Activated CD8-positive, alpha-beta T cell treated with anti-CD3 and anti-CD28 coated beads for 36 hours (primary cell): ENCODE measurements around the gene EYS. TPM values are rescaled to one million over a fixed set of nuclear protein-coding genes. Genes with fewer than 3 reads are reported as not detected.

Experiments
- ATAC-seq: fragments of 200-7000 bp; cut with Tn5 transposase; one replicate; pipeline ENCODE4 v1.10.0; 2021; ENCODE audit warnings: mild to moderate bottlenecking, moderate library complexity
- CTCF ChIA-PET: fragments of 350-600 bp; sonication (Branson Sonifier 250); formaldehyde crosslinking; loops from one replicate; lab custom pipeline; 2021; ENCODE audit warnings: antibody characterized with exemption; lab: Charles Lee
- POLR2A ChIA-PET: fragments of 350-600 bp; sonication (Branson Sonifier 250); formaldehyde crosslinking; loops from one replicate; lab custom pipeline; 2021; ENCODE audit warnings: antibody characterized with exemption; lab: Charles Lee
- DNase-seq: peaks from one replicate; pipeline ENCODE4 v3.0.0-alpha.2; 2020
- H3K27ac Mint-ChIP-seq: one replicate; pipeline ENCODE4 v1.8.0; 2021; ENCODE audit warnings: mild to moderate bottlenecking, mixed read lengths
- H3K27me3 Mint-ChIP-seq: one replicate; pipeline ENCODE4 v1.8.0; 2021; ENCODE audit warnings: mixed read lengths
- H3K36me3 Mint-ChIP-seq: one replicate; pipeline ENCODE4 v1.8.0; 2021; ENCODE audit warnings: low read depth, mixed read lengths
- H3K4me1 Mint-ChIP-seq: one replicate; pipeline ENCODE4 v1.8.0; 2021; ENCODE audit warnings: low read depth, mixed read lengths
- H3K4me3 Mint-ChIP-seq: one replicate; pipeline ENCODE4 v1.8.0; 2021; ENCODE audit warnings: mild to moderate bottlenecking, moderate library complexity, mixed read lengths
- H3K9me3 Mint-ChIP-seq: one replicate; pipeline ENCODE4 v1.8.0; 2021; ENCODE audit warnings: mixed read lengths
- intact Hi-C: fragments of 100-400 bp; cut with micrococcal nuclease; formaldehyde crosslinking; loops from one replicate; pipeline ENCODE4 v1.10.0; 2022
- total RNA-seq, 2 experiments: library from RNA; stranded (reverse); gene quantifications; one replicate each; pipeline ENCODE4 v1.2.3, GENCODE V29; 2021
- TF ChIP-seq, protein P1 (sequence below): fragments of 200-600 bp; IDR thresholded peaks from one replicate; pipeline ENCODE4 v1.8.0; 2022; ENCODE audit warnings: antibody characterized with exemption, mild to moderate bottlenecking

Gene EYS
- total RNA-seq, 2 experiments from 2014 or later = not detected

DNA sequence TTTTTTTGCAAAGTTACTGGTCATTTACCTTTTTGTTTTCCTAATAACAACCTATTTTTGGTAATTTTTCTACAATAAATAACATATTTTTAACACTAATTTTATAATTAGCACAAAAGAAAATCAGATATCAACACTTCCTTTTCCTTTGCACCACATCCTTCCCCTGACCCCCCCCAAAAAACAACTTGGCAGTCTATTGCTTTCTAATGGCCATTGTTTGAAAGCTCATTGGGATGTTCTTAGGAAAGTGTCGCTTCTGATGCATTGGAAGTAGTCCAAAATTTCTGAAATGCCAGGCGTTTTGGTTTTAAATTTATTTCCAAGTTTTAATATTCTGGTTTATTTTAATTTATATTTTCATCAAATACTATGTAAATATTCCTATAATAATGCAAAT is 407.8 kb downstream of the EYS start:
- no peaks in the 10 kb centered on the region for H3K4me1 Mint-ChIP-seq
- H3K27me3 Mint-ChIP-seq = no peaks in the 10 kb centered on the region
- H3K4me3 Mint-ChIP-seq = no peak overlapping the region
- H3K27ac Mint-ChIP-seq = no peak overlapping the region
- TF ChIP-seq, protein P1, sequence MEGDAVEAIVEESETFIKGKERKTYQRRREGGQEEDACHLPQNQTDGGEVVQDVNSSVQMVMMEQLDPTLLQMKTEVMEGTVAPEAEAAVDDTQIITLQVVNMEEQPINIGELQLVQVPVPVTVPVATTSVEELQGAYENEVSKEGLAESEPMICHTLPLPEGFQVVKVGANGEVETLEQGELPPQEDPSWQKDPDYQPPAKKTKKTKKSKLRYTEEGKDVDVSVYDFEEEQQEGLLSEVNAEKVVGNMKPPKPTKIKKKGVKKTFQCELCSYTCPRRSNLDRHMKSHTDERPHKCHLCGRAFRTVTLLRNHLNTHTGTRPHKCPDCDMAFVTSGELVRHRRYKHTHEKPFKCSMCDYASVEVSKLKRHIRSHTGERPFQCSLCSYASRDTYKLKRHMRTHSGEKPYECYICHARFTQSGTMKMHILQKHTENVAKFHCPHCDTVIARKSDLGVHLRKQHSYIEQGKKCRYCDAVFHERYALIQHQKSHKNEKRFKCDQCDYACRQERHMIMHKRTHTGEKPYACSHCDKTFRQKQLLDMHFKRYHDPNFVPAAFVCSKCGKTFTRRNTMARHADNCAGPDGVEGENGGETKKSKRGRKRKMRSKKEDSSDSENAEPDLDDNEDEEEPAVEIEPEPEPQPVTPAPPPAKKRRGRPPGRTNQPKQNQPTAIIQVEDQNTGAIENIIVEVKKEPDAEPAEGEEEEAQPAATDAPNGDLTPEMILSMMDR = no peak
- POLR2A ChIA-PET = no interaction called here
- H3K9me3 Mint-ChIP-seq = peaks cover 1% of the 10 kb centered on the region
- intact Hi-C loops = no loop called here
- no peaks in the 10 kb centered on the region for H3K36me3 Mint-ChIP-seq
- DNase-seq (no peak), ATAC-seq (no peak)
- CTCF ChIA-PET = no interaction called here

DNA sequence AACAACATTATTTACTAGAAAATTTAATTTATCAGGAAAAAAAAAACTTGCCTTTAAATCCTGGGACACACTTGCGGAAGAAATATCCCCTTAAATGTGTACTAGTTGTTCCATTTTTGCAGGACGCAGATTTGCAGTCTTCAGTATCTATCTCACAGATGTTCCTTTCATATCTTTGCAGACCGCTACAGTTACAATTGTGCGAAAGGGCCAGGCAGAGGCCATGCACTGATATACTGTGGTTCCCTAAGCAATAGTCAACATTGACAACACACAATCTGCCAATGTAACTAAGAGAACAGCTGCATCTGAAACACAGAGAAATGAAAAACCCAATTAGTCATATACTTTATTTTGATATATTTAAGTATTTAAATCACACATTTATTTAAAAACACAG is 411.2 kb downstream of the EYS start:
- POLR2A ChIA-PET = no interaction called here
- TF ChIP-seq, protein P1 = no peak
- peaks cover 11% of the 10 kb centered on the region for H3K9me3 Mint-ChIP-seq
- DNase-seq (no peak), ATAC-seq (no peak)
- no peaks in the 10 kb centered on the region for H3K4me1 Mint-ChIP-seq
- no peak overlapping the region for H3K4me3 Mint-ChIP-seq
- no peaks in the 10 kb centered on the region for H3K27me3 Mint-ChIP-seq
- H3K36me3 Mint-ChIP-seq = no peaks in the 10 kb centered on the region
- intact Hi-C loops = no loop called here
- CTCF ChIA-PET = no interaction called here
- no peak overlapping the region for H3K27ac Mint-ChIP-seq

DNA sequence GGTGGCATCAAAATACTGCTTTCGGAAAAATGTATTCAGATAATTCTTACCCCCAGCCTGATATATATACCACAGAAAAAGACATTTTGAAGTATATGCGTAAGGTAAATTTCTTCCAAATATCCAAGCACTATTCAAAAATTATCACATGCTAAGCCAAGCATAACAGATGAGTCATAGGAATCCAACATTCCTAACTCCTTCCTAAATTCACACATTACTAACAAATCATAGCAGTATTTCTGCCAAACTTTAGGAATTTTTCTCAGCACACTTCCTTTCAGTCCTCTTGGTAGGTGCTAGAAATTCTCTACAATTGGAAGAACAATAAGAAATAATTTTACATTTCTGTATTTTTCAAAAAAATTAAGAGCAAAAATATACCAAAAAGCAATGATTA is 417.5 kb downstream of the EYS start:
- ATAC-seq (no peak), DNase-seq (no peak)
- no peak overlapping the region for H3K4me3 Mint-ChIP-seq
- intact Hi-C loops = no loop called here
- TF ChIP-seq, protein P1 = no peak
- H3K36me3 Mint-ChIP-seq = no peaks in the 10 kb centered on the region
- ChIA-PET CTCF (no interaction called here), POLR2A (no interaction called here)
- H3K9me3 Mint-ChIP-seq = peaks cover 9% of the 10 kb centered on the region
- H3K27me3 Mint-ChIP-seq = no peaks in the 10 kb centered on the region
- no peak overlapping the region for H3K27ac Mint-ChIP-seq
- H3K4me1 Mint-ChIP-seq = no peaks in the 10 kb centered on the region

DNA sequence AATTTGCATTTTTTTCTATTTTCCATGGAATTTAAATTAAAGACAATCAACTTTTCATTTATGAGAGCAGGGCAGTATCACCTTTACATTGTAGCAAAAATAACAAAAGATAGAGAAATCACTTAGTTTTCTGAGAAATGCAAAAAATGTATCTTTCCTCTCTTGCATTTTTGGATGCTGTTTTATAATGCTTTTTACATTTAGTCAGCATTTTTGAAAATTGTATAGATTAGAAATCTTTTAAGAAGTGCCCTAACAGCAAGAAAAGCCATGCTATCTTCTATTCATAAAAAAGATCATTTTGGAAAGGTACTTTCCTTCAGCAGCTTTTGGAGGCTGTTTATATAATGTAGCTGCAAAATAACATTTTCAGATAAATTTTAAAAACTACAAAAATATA is 421.8 kb downstream of the EYS start:
- CTCF ChIA-PET = no interaction called here
- Mint-ChIP-seq H3K27me3 (no peaks in the 10 kb centered on the region), H3K36me3 (no peaks in the 10 kb centered on the region), H3K4me1 (no peaks in the 10 kb centered on the region), H3K4me3 (no peak overlapping the region), H3K27ac (no peak overlapping the region), H3K9me3 (peaks cover 1% of the 10 kb centered on the region)
- POLR2A ChIA-PET = no interaction called here
- ATAC-seq (no peak), DNase-seq (no peak)
- intact Hi-C loops = no loop called here
- TF ChIP-seq, protein P1 = no peak

DNA sequence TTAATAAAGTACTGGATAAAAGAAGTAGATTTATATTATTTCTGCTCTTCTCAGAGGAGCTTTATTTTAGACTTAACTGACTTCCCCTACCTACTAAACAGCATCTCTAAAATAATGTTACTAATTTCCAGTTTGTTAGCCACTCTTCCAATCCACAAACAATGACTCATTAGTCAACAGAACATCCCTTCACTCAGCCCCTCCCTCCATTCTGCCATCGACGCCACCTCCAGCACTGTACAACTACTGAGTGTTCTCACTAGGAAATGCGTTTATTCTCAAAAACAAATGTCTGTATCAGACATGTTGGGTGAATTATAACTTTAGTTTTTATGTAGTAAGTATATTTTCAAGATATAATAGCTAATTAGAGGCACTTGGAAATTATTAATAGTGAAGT is 427.0 kb downstream of the EYS start:
- ChIA-PET CTCF (no interaction called here), POLR2A (no interaction called here)
- ATAC-seq (no peak), DNase-seq (no peak)
- no peak overlapping the region for H3K4me3 Mint-ChIP-seq
- H3K36me3 Mint-ChIP-seq = no peaks in the 10 kb centered on the region
- intact Hi-C loops = no loop called here
- H3K27ac Mint-ChIP-seq = no peak overlapping the region
- H3K9me3 Mint-ChIP-seq = peaks cover 7% of the 10 kb centered on the region
- TF ChIP-seq, protein P1 = no peak
- no peaks in the 10 kb centered on the region for H3K27me3 Mint-ChIP-seq
- no peaks in the 10 kb centered on the region for H3K4me1 Mint-ChIP-seq
